ENCODE data around the gene PDIA5.
"Not testable (repeated sequence)": the region's sequence is repeated elsewhere in the genome, so short reads cannot be mapped to it uniquely, and the experiment has no call there.

Gene PDIA5

GRCh38 chr3:123112232-123112631, 45.4 kb downstream of the PDIA5 start:
- DNase-seq (ENCODE audit: extremely low read depth in 1 of 2, low read depth in 1 of 2), result no peak

- not testable (repeated sequence) for DNase-seq (ENCODE audit: extremely low read depth in 1 of 2, low read depth in 1 of 2)
These were observed 45.8 kb downstream of the PDIA5 start for GRCh38 chr3:123112656-123113055.

DNA sequence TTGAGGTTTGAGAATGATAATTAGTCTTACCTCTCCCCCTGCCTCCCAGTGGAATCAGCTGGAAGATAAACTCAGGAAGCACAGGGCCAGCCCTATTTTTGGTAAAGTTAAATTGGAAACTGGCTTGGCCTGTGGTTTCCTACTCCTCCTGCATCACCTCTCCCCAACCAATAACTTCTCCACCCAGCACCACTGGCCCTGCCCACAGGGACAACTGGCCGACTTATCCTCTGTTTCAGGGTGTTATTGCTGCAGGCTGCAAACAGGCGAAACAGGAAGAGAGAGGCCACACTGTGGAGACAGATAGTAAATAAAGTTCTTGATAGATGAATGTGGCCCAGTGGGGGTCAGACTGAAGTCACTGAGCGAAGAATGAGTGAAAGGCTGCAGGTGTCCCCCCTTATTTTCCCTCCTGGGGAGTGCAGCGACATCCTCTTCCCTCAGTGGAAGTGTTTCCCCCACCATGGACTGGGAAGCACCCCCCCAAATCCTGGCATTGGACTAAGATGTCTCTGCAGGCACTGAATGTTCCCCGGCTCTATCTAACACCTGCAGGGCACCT, 47.1 kb downstream of the PDIA5 start:
- no peak for DNase-seq (ENCODE audit: extremely low read depth in 1 of 2, low read depth in 1 of 2)

- DNase-seq (ENCODE audit: extremely low read depth in 1 of 2, low read depth in 1 of 2), result no peak
These were observed 49.3 kb downstream of the PDIA5 start for GRCh38 chr3:123116116-123116515.

- no peak for DNase-seq (ENCODE audit: extremely low read depth in 1 of 2, low read depth in 1 of 2)
These were observed 52.6 kb downstream of the PDIA5 start for GRCh38 chr3:123119388-123119787.

- DNase-seq (ENCODE audit: extremely low read depth in 1 of 2, low read depth in 1 of 2), result no peak
These were observed 53.0 kb downstream of the PDIA5 start for GRCh38 chr3:123119802-123120201.

GRCh38 chr3:123120573-123120972, 53.7 kb downstream of the PDIA5 start:
- DNase-seq (ENCODE audit: extremely low read depth in 1 of 2, low read depth in 1 of 2), result no peak

DNA sequence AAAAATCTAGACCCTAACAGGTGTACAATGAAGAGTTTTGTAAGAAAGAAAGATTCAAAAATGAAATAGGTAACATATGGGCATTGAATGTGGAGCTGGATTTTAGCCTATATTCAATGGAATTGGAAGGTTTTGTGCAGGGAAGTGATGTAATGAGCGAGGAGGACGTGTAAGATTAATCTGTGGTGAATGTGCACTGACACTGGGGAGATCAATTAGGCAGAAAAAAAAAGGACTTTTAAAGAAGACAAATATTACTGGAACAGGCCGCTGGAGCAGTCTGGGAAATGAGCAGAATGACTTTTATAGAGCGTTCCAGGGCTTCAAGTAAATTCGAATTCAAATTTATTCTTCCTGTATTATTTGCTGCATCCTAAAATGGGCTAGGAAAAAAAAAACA, 55.2 kb downstream of the PDIA5 start:
- no peak for DNase-seq (ENCODE audit: extremely low read depth in 1 of 2, low read depth in 1 of 2)

DNA sequence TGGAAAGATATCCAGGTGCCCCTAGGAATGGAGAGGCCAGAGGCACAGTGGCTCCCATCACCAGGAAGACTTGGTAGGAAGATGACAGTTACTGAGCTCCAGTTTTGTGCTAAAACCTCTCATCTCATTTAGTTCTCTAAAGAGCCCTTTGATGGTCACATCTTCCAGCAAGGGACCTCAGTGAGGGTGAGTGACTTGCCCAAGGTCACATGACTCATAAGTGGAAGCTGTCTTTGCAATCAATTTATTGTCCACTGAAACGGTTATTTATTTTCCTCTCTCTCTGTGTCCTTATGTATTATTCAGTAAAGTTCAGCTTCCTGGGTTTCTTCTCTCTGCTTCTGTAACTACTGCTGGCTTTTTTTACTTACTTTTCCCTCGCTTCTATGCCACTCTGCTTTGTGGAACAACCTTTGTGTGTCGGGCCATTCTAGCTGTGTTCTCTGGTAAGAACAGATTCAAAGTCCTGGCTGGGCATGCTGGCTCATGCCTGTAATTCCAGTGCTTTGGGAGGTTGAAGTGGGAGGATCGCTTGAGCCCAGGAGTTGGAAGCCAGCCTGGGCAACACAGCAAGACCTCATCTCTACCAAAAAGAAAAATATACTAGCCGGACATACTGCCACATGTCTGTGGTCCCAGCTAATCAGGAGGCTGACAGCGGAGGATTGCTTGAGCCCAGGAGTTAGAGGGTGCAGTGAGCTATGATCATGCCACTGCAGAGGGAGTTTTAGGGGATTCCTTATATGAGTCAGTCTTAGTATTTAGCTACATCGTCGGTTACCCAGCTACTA, 55.9 kb downstream of the PDIA5 start:
- DNase-seq (ENCODE audit: extremely low read depth in 1 of 2, low read depth in 1 of 2), result no peak

DNA sequence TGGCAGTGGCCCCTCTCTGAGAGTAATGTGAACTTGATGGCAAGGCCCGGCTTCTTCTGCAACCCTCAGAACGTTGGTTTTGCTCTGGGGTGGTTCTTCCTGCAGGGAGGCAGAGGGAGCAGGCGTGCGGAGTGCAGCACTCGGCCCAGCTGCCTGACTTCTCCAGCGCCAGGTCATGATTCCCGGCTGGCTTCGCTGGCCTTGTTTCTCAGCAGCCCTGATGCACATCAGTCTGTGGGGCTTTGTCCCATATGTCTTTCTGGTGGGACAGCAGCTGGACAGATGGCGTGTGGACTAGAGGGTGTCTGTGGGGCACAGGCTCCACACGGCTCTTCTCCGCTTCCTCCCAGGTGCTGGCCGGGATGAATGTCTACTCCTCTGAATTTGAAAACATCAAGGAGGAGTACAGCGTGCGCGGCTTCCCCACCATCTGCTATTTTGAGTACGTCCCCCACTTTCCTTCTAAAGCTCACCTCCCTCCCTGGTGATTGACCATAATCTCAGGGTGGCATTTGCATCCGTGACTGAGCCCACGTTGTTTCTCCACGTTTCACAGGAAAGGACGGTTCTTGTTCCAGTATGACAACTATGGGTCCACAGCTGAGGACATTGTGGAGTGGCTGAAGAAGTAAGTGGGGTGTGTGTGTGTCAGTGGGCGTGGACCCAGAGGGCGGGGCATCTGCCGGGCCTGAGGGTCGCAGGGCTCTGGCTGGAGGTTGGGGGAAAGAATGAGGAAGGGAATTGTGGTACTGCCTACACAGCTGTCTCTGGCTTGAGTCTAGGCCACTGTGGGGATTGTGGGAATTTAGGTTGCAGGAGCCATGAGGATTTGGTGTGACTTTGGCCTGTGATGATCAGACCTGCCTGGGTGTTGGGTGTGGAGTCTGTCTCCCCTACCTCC, 57.1 kb downstream of the PDIA5 start:
- no peak for DNase-seq (ENCODE audit: extremely low read depth in 1 of 2, low read depth in 1 of 2)

- DNase-seq (ENCODE audit: extremely low read depth in 1 of 2, low read depth in 1 of 2), result no peak
These were observed 58.1 kb downstream of the PDIA5 start for GRCh38 chr3:123124971-123125370.

GRCh38 chr3:123126031-123126430, 59.2 kb downstream of the PDIA5 start:
- no peak for DNase-seq (ENCODE audit: extremely low read depth in 1 of 2, low read depth in 1 of 2)

- no peak for DNase-seq (ENCODE audit: extremely low read depth in 1 of 2, low read depth in 1 of 2)
These were observed 59.8 kb downstream of the PDIA5 start for GRCh38 chr3:123126653-123127052.

DNA sequence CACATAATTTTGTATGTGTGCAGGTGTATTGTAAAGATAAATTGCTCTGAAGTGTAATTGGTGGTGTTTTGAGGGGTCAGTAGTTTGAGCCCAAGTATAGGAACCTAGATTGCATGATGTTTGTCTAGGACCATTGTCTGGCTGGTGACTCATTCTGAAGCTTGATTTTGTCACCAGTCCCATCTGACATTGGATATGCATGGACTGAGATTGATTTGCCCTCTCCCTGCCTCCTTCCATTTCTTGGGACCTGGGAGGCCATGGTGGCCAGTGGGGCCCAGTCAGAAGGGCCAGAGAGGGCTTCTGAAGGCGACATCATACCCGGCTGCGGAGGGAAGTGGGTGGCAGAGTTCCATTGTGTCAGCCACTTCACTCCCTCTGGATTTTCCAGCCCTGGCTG, 62.3 kb downstream of the PDIA5 start:
- no peak for DNase-seq (ENCODE audit: extremely low read depth in 1 of 2, low read depth in 1 of 2)

GRCh38 chr3:123129532-123129931, 62.7 kb downstream of the PDIA5 start:
- no peak for DNase-seq (ENCODE audit: extremely low read depth in 1 of 2, low read depth in 1 of 2)

DNA sequence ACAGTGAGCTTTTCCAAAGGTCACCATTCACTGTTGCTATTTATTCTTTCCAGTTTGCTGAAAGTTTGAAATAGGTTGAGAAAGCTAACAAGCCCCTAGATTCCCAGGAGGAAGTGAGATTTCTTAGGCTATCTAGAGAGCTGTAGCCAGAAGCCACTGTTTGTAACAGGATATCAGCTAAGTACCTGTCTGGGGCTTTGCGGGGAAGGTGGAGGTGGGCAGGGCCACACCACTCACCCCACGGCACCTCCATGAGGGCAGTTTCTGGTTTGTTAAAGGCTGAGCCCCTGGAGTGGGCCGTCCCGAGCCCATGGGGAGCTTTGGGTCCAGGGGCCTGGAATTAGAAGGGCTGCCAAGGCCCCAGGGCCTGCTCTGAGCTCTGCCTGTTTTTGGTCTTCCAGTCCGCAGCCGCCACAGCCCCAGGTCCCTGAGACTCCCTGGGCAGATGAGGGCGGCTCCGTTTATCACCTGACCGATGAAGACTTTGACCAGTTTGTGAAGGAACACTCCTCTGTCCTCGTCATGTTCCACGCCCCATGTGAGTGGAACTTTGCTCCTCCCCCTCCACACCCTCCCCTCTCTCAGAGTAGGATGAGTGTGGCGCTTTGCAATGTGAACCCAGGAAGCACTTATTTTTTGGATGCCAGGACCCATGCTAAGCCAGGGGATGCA, 63.4 kb downstream of the PDIA5 start:
- DNase-seq (ENCODE audit: extremely low read depth in 1 of 2, low read depth in 1 of 2), result no peak

DNA sequence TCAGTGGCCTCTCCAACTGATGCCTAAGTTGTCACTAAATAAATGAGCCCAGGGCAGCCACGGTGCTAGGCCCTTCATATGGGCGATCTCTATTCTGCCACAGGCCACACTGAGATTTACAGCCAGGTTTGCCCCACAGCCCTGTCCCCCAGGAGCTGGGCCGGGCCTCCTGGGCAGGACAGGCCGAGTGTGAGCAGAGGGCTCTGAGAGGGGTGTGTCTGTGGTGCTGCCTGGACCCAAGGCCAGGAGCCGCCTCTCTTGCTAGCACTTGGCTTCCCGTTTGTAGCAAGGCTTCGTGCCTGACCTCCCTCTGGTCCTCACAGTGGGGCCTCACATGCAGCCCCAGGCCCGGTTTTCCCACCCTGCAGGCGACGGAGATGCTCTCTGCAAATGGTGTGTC, 67.8 kb downstream of the PDIA5 start:
- no peak for DNase-seq (ENCODE audit: extremely low read depth in 1 of 2, low read depth in 1 of 2)

DNA sequence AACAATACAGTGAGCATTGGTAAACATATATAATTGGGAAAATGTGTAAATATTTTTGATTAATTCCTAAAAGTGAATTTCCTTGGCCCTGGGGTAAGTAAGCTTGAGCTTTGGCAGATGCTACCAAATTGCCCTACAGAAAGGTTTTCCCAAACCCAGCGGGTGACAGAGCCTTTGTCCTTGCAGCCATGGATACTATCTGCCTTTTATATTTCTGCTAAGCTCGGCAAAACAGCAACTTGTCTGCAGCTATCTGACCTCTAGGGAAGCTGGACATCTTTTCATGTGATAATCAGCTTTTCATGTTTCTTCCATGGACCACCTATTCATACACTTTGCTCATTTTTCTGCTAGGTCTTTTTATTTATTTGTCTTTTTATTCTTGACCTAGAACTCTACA, 70.2 kb downstream of the PDIA5 start:
- no peak for DNase-seq (ENCODE audit: extremely low read depth in 1 of 2, low read depth in 1 of 2)

DNA sequence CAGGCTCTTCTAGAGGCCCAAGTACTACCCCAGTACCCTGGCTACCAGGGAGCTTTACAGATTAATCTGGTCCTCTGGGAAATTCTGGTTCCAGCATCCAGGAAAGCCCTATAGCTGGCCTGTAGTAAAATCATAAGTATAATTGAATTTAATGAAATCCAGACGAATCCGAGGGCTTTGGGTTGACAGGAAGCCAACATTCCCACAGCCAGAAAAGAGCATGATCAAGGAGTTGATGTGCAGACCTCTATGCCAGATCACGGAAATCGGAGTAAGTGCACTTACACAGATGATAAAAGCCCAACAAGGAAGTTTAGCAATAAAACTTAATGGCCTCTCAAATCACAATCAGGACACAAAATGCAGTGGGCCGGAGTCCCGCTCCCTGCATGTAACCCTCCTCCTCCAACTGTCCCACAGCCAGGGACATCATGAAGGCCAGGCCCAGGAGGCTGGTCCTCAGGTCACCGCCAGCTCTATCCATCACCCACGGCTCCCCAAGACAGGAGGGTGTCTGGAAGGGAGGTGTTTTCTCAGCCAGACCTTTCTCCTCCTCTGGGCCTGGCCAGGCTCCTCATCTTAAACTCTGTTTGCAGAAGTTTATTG, 72.1 kb downstream of the PDIA5 start:
- no peak for DNase-seq (ENCODE audit: extremely low read depth in 1 of 2, low read depth in 1 of 2)

GRCh38 chr3:123139522-123139921, 72.7 kb downstream of the PDIA5 start:
- no peak for DNase-seq (ENCODE audit: extremely low read depth in 1 of 2, low read depth in 1 of 2)

- DNase-seq (ENCODE audit: extremely low read depth in 1 of 2, low read depth in 1 of 2), result no peak
These were observed 73.7 kb downstream of the PDIA5 start for GRCh38 chr3:123140550-123140949.
